Activated CD4-positive, CD25-positive, alpha-beta regulatory T cell treated with anti-CD3 and anti-CD28 coated beads, Interleukin-2, amount 50 U/mL, for 16 hours (primary cell): ENCODE measurements around the gene GJB4.
A peak's percentile ranks its signal among the peaks of the same experiment; 100 is the strongest.

Experiments used
- DNase-seq: peaks from one replicate; pipeline ENCODE4 v3.0.0-alpha.2; 2020; ENCODE audit warnings: low read depth, low spot score

GJB4 gene

GRCh38 chr1:34777519-34778321 is 18.2 kb downstream of the GJB4 start:
- DNase-seq: no peak

GRCh38 chr1:34778381-34778780 is 18.8 kb downstream of the GJB4 start:
- no peak for DNase-seq

- DNase-seq: no peak
Observed at GRCh38 chr1:34779005-34779404, 19.5 kb downstream of the GJB4 start.

- no peak for DNase-seq
Observed at GRCh38 chr1:34779526-34779925, 20.0 kb downstream of the GJB4 start.

- DNase-seq: no peak
Observed at GRCh38 chr1:34779962-34780361, 20.4 kb downstream of the GJB4 start.

- no peak for DNase-seq
Observed at GRCh38 chr1:34780528-34780927, 21.0 kb downstream of the GJB4 start.

- DNase-seq: no peak
Observed at GRCh38 chr1:34781071-34781843, 21.7 kb downstream of the GJB4 start, which contains the start of gene GJB3. TSS of gene GJB3 (plus strand) at chr1:34781214. CDS start at chr1:34784763, 3,549 bp downstream.

GRCh38 chr1:34781844-34782391 is 22.4 kb downstream of the GJB4 start:
- DNase-seq: no peak

GRCh38 chr1:34784751-34785221 is 25.2 kb downstream of the GJB4 start:
- no peak for DNase-seq

GRCh38 chr1:34785231-34785874 is 25.8 kb downstream of the GJB4 start:
- DNase-seq: no peak

GRCh38 chr1:34785875-34786470 is 26.4 kb downstream of the GJB4 start:
- DNase-seq: no peak

- DNase-seq: peak; percentile 13
Observed at GRCh38 chr1:34786521-34787325, 27.2 kb downstream of the GJB4 start.

- DNase-seq: no peak
Observed at GRCh38 chr1:34787461-34788420, 28.2 kb downstream of the GJB4 start.

GRCh38 chr1:34790985-34791384 is 31.4 kb downstream of the GJB4 start:
- DNase-seq: no peak

- no peak for DNase-seq
Observed at GRCh38 chr1:34792424-34792823, 32.9 kb downstream of the GJB4 start.

- no peak for DNase-seq
Observed at GRCh38 chr1:34792868-34793727, 33.6 kb downstream of the GJB4 start, which contains the start of gene GJA4. TSS of gene GJA4 (plus strand) at chr1:34792999. CDS start at chr1:34794214, 1,215 bp downstream.

- DNase-seq: no peak
Observed at GRCh38 chr1:34794001-34794789, 34.7 kb downstream of the GJB4 start.

GRCh38 chr1:34794790-34795180 is 35.2 kb downstream of the GJB4 start:
- no peak for DNase-seq
